B cell (primary cell): ENCODE results near the gene BTBD6. TPM values are rescaled to one million over a fixed set of nuclear protein-coding genes. Genes with fewer than 3 reads are reported as not detected.

Experiments used
- ATAC-seq: fragments of 200-7000 bp; cut with Tn5 transposase; one replicate; pipeline ENCODE4 v1.10.0; 2021; ENCODE audit warnings: low read depth, mild to moderate bottlenecking, moderate number of reproducible peaks, moderate library complexity
- CTCF ChIA-PET: fragments of 350-600 bp; sonication (Branson Sonifier 250); formaldehyde crosslinking; loops from one replicate; lab custom pipeline; 2021; ENCODE audit warnings: antibody characterized with exemption, inconsistent platforms; lab: Charles Lee
- POLR2A ChIA-PET: fragments of 350-600 bp; sonication (Branson Sonifier 250); formaldehyde crosslinking; loops from one replicate; lab custom pipeline; 2021; ENCODE audit warnings: antibody characterized with exemption; lab: Charles Lee
- DNase-seq: peaks from one replicate; pipeline ENCODE4 v3.0.0; 2013
- H2AFZ ChIP-seq: 2 replicates; pipeline ENCODE4 v1.6.1; 2012; ENCODE audit warnings: mild to moderate bottlenecking, low read depth, low read length; ENCODE audit not compliant: insufficient read depth, poor library complexity, severe bottlenecking
- H3K27ac ChIP-seq, 2 donors: 1 replicate in 1 of 2; 2 replicates in 1 of 2; pipeline ENCODE4 v1.5.1; 2012 to 2013; ENCODE audit warnings: low read length in 2 of 2, mild to moderate bottlenecking in 2 of 2, moderate library complexity in 1 of 2
- H3K27me3 ChIP-seq, 4 experiments: fragments of 200-600 bp in 1 of 4; sonication (generic) in 1 of 4; replicated peaks in 1 of 4; 1 replicate in 2 of 4; 2 replicates in 2 of 4; pipeline versions ENCODE4 v1.6.1 to v1.7.0; 2013 to 2016; ENCODE audit warnings: low read length in 3 of 4, mild to moderate bottlenecking in 2 of 4, mixed read lengths in 1 of 4, moderate library complexity in 1 of 4; ENCODE audit not compliant: insufficient read depth in 4 of 4, control insufficient read depth in 3 of 4; ENCODE audit errors: control extremely low read depth in 1 of 4
- H3K36me3 ChIP-seq, 2 experiments: replicated peaks in 1 of 2; 1 replicate in 1 of 2; 2 replicates in 1 of 2; pipeline versions ENCODE4 v1.6.1 to v1.7.1; 2013; ENCODE audit warnings: low read length in 1 of 2; ENCODE audit not compliant: insufficient read depth in 2 of 2, control insufficient read depth in 1 of 2; ENCODE audit errors: control extremely low read depth in 1 of 2, extremely low read depth in 1 of 2
- H3K4me1 ChIP-seq, 2 donors: fragments of 200-600 bp in 1 of 2; sonication (generic) in 1 of 2; 1 replicate in 1 of 2; 2 replicates in 1 of 2; pipeline versions ENCODE4 v1.5.1 to v1.6.1; 2013 to 2017; ENCODE audit warnings: low read length in 2 of 2; ENCODE audit not compliant: control insufficient read depth in 2 of 2, insufficient read depth in 2 of 2
- H3K4me2 ChIP-seq: replicated peaks from 2 replicates; pipeline ENCODE3; 2012; ENCODE audit warnings: mild to moderate bottlenecking, low read depth, low read length; ENCODE audit not compliant: poor library complexity, severe bottlenecking
- H3K4me3 ChIP-seq, 5 experiments: fragments of 200-600 bp in 1 of 5; sonication (generic) in 1 of 5; 1 replicate in 3 of 5; 2 replicates in 2 of 5; pipeline versions ENCODE4 v1.5.1 to v1.7.0; 2011 to 2016; ENCODE audit warnings: low read length in 4 of 5, mild to moderate bottlenecking in 4 of 5, low read depth in 2 of 5, control low read depth in 1 of 5, moderate library complexity in 1 of 5; ENCODE audit not compliant: insufficient read depth in 1 of 5; ENCODE audit errors: control extremely low read depth in 1 of 5, extremely low read depth in 1 of 5
- H3K79me2 ChIP-seq: fragments of 200-600 bp; sonication (generic); one replicate; pipeline ENCODE4 v1.6.0; 2016; ENCODE audit warnings: low read length; ENCODE audit not compliant: control insufficient read depth, insufficient read depth
- H3K9ac ChIP-seq: fragments of 200-600 bp; sonication (generic); 2 replicates; pipeline ENCODE4 v1.6.1; 2017; ENCODE audit warnings: mild to moderate bottlenecking, low read length, moderate library complexity
- H3K9me3 ChIP-seq, 3 donors: one replicate each; pipeline versions ENCODE4 v1.6.1 to v1.7.1; 2013; ENCODE audit warnings: low read length in 2 of 3; ENCODE audit not compliant: control insufficient read depth in 2 of 3, insufficient read depth in 1 of 3; ENCODE audit errors: control extremely low read depth in 1 of 3
- H4K20me1 ChIP-seq: 2 replicates; pipeline ENCODE4 v1.6.0; 2012; ENCODE audit warnings: mild to moderate bottlenecking, low read length; ENCODE audit not compliant: insufficient read depth, control insufficient read depth, poor library complexity, severe bottlenecking
- H3K27ac Mint-ChIP-seq: one replicate; pipeline ENCODE4 v1.8.0; 2021; ENCODE audit warnings: mixed read lengths
- H3K27me3 Mint-ChIP-seq: one replicate; pipeline ENCODE4 v1.8.0; 2021; ENCODE audit warnings: mixed read lengths
- H3K4me1 Mint-ChIP-seq: one replicate; pipeline ENCODE4 v1.8.0; 2021; ENCODE audit warnings: mixed read lengths
- H3K4me3 Mint-ChIP-seq: one replicate; pipeline ENCODE4 v1.8.0; 2021; ENCODE audit warnings: mixed read lengths
- H3K9me3 Mint-ChIP-seq: one replicate; pipeline ENCODE4 v1.8.0; 2022; ENCODE audit warnings: mixed read lengths; ENCODE audit not compliant: insufficient read depth
- EZH2 ChIP-seq: IDR thresholded peaks from 2 replicates; pipeline ENCODE4 v1.6.1; 2012; ENCODE audit warnings: borderline replicate concordance, low read depth, mild to moderate bottlenecking, moderate library complexity, low read length; ENCODE audit not compliant: insufficient read depth, poor library complexity, severe bottlenecking
- WGBS: methylation state at CpG from one replicate; pipeline ENCODE4 v1.1.5; 2013; ENCODE audit warnings: missing lambda C conversion rate; ENCODE audit not compliant: insufficient coverage; 5-methylcytosine and 5-hydroxymethylcytosine counted together
- intact Hi-C: fragments of 100-400 bp; cut with micrococcal nuclease; formaldehyde crosslinking; loops from one replicate; pipeline ENCODE4 v1.10.0; 2022
- polyA plus RNA-seq: library from polyadenylated mRNA; depleted of rRNA; stranded (reverse); fragments of >200 nt; gene quantifications from 2 replicates; pipeline ENCODE4 v1.2.3, GENCODE V29; 2012
- total RNA-seq, 2 donors: library from RNA; stranded (reverse); fragments of 120-200 nt in 1 of 2; gene quantifications; 1 replicate in 1 of 2; 2 replicates in 1 of 2; pipeline versions ENCODE4 v1.2.3 to v1.2.4, GENCODE V29; 2013 to 2022
- TF ChIP-seq, protein P1 (sequence below): fragments of 200-600 bp; IDR thresholded peaks from one replicate; pipeline ENCODE4 v1.8.0; 2022; ENCODE audit warnings: antibody characterized with exemption, mild to moderate bottlenecking

Gene BTBD6
- total and polyA plus RNA-seq, 2 donors (not counting 1 experiment from before 2014, with no cell fraction given), result 33.4 to 36.1 TPM

GRCh38 chr14:105203701-105204100, 44.6 kb upstream of the BTBD6 start:
- DNase-seq (no peak), ATAC-seq (no peak)
- H3K9ac ChIP-seq, result no peak overlapping the region
- intact Hi-C loops, result loop anchor here (1.0 to 5.0 kb wide), 5 partner anchors 79 to 324 kb away; partner anchors contain the start of genes TEDC1 and TMEM121
- no peak overlapping the region for H3K27ac ChIP-seq
- no peak for TF ChIP-seq EZH2
- TF ChIP-seq, protein P1, sequence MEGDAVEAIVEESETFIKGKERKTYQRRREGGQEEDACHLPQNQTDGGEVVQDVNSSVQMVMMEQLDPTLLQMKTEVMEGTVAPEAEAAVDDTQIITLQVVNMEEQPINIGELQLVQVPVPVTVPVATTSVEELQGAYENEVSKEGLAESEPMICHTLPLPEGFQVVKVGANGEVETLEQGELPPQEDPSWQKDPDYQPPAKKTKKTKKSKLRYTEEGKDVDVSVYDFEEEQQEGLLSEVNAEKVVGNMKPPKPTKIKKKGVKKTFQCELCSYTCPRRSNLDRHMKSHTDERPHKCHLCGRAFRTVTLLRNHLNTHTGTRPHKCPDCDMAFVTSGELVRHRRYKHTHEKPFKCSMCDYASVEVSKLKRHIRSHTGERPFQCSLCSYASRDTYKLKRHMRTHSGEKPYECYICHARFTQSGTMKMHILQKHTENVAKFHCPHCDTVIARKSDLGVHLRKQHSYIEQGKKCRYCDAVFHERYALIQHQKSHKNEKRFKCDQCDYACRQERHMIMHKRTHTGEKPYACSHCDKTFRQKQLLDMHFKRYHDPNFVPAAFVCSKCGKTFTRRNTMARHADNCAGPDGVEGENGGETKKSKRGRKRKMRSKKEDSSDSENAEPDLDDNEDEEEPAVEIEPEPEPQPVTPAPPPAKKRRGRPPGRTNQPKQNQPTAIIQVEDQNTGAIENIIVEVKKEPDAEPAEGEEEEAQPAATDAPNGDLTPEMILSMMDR, result no peak
- H3K79me2 ChIP-seq, result no peaks in the 10 kb centered on the region
- ChIA-PET CTCF (interaction anchor here (1.0 to 1.2 kb wide), 5 partner anchors 14 to 200 kb away, joined by 3 read pairs; no protein-coding TSS in a partner anchor), POLR2A (no interaction called here)
- H3K4me2 ChIP-seq, result no peak overlapping the region
- peaks cover 17% of the 10 kb centered on the region for H3K4me1 Mint-ChIP-seq
- peaks cover 14% of the 10 kb centered on the region for H3K27me3 Mint-ChIP-seq
- H3K4me1 ChIP-seq, result peaks cover 18 to 29% of the 10 kb centered on the region in 2 donors
- no peak overlapping the region for H3K4me3 Mint-ChIP-seq
- H4K20me1 ChIP-seq, result no peaks in the 10 kb centered on the region
- H3K36me3 ChIP-seq, result no peaks in the 10 kb centered on the region
- H3K9me3 ChIP-seq, result peaks cover 0 to 8% (median 0%) of the 10 kb centered on the region in 3 donors
- WGBS, result 69% methylated on average over 5 of the region's 6 CpGs
- no peak overlapping the region for H2AFZ ChIP-seq
- H3K27ac Mint-ChIP-seq, result no peak overlapping the region
- H3K9me3 Mint-ChIP-seq, result no peaks in the 10 kb centered on the region
- no peak overlapping the region for H3K4me3 ChIP-seq
- peaks cover 0 to 47% (median 11%) of the 10 kb centered on the region in 4 experiments for H3K27me3 ChIP-seq

GRCh38 chr14:105204206-105204930, 44.0 kb upstream of the BTBD6 start:
- H3K27ac Mint-ChIP-seq, result no peak overlapping the region
- no peaks in the 10 kb centered on the region for H3K9me3 Mint-ChIP-seq

More at GRCh38 chr14:105204206-105204930, 44.0 kb upstream of the BTBD6 start:
- no peak overlapping the region for H3K27ac ChIP-seq
- no peaks in the 10 kb centered on the region for H4K20me1 ChIP-seq
- H3K9me3 ChIP-seq, result peaks cover 0 to 8% (median 0%) of the 10 kb centered on the region in 3 donors
- Mint-ChIP-seq H3K27me3 (peaks cover 9% of the 10 kb centered on the region), H3K4me3 (no peak overlapping the region), H3K4me1 (peaks cover 15% of the 10 kb centered on the region)
- DNase-seq (peak; percentile 46), ATAC-seq (no peak)
- POLR2A ChIA-PET, result no interaction called here
- H3K4me2 ChIP-seq, result peak overlapping the region; percentile 2
- H3K36me3 ChIP-seq, result no peaks in the 10 kb centered on the region
- H3K27me3 ChIP-seq, result peaks cover 0 to 42% (median 10%) of the 10 kb centered on the region in 4 experiments
- no peak overlapping the region for H3K9ac ChIP-seq
- no peak overlapping the region for H2AFZ ChIP-seq
- peaks cover 18 to 29% of the 10 kb centered on the region in 2 donors for H3K4me1 ChIP-seq
- CTCF ChIA-PET, result interaction anchor here (1.1 to 1.6 kb wide), 3 partner anchors 11 to 324 kb away, joined by 4 to 7 read pairs (median 5); no protein-coding TSS in a partner anchor
- H3K79me2 ChIP-seq, result no peaks in the 10 kb centered on the region
- 66% methylated on average over 23 of the region's 24 CpGs for WGBS
- intact Hi-C loops, result loop anchor here (5.0 kb wide), 3 partner anchors 112 to 323 kb away; partner anchors contain the start of genes TEDC1 and TMEM121
- no peak for TF ChIP-seq EZH2
- TF ChIP-seq, protein P1, result no peak
- no peak overlapping the region for H3K4me3 ChIP-seq
